ENCODE measurements around the gene HGS. TPM values are rescaled to one million over a fixed set of nuclear protein-coding genes. Genes with fewer than 3 reads are reported as not detected.

The HGS gene
- total and polyA plus RNA-seq, 2 of the 13 experiments (the other 11 are each of a cell fraction or from before 2014, with no cell fraction given), result 73.3 to 78.1 TPM

- TF ChIP-seq NFE2L1 (CRISPR knock-in tag; IDR thresholded peaks at IDR 0.05; ENCODE audit: borderline replicate concordance) (no peak), GLI4 (CRISPR knock-in tag; IDR thresholded peaks at IDR 0.05; ENCODE audit: borderline replicate concordance) (no peak), NONO (IDR thresholded peaks at IDR 0.05) (no peak), NONO (CRISPR knock-in tag; conservative IDR thresholded peaks at IDR 0.05) (0 out of 2 replicates have a peak, but pooled peaks have one; percentile 5), TGIF2 (CRISPR knock-in tag; IDR thresholded peaks at IDR 0.05) (no peak), HDAC2 (CRISPR knock-in tag; IDR thresholded peaks at IDR 0.05) (no peak), AGO2 (optimal IDR thresholded peaks at IDR 0.05; ENCODE audit: low read depth, low read length) (peak; percentile 97), FOXP1 (IDR thresholded peaks at IDR 0.05) (no peak), FOXP1 (CRISPR knock-in tag; IDR thresholded peaks at IDR 0.05) (no peak), JARID2 (CRISPR knock-in tag; IDR thresholded peaks at IDR 0.05; ENCODE audit: insufficient replicate concordance) (no peak), ARID2 (CRISPR knock-in tag; IDR thresholded peaks at IDR 0.05; ENCODE audit: borderline replicate concordance) (no peak), YY1 (IDR thresholded peaks at IDR 0.05; ENCODE audit: insufficient read depth, insufficient replicate concordance, low read depth, low read length) (no peak), ZKSCAN1 (IDR thresholded peaks at IDR 0.05; ENCODE audit: low read length) (no peak), FOSL2 (CRISPR knock-in tag; IDR thresholded peaks at IDR 0.05) (no peak), BORCS8-MEF2B (CRISPR knock-in tag; IDR thresholded peaks at IDR 0.05) (peak; percentile 36; the same call in 1 of the 2 replicates), CBFB (CRISPR knock-in tag; IDR thresholded peaks at IDR 0.05) (no peak)
- TF ChIP-seq, protein P1, sequence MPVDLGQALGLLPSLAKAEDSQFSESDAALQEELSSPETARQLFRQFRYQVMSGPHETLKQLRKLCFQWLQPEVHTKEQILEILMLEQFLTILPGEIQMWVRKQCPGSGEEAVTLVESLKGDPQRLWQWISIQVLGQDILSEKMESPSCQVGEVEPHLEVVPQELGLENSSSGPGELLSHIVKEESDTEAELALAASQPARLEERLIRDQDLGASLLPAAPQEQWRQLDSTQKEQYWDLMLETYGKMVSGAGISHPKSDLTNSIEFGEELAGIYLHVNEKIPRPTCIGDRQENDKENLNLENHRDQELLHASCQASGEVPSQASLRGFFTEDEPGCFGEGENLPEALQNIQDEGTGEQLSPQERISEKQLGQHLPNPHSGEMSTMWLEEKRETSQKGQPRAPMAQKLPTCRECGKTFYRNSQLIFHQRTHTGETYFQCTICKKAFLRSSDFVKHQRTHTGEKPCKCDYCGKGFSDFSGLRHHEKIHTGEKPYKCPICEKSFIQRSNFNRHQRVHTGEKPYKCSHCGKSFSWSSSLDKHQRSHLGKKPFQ (CRISPR knock-in tag; IDR thresholded peaks at IDR 0.05; ENCODE audit: insufficient replicate concordance), result no peak
- TF ChIP-seq, protein P2, sequence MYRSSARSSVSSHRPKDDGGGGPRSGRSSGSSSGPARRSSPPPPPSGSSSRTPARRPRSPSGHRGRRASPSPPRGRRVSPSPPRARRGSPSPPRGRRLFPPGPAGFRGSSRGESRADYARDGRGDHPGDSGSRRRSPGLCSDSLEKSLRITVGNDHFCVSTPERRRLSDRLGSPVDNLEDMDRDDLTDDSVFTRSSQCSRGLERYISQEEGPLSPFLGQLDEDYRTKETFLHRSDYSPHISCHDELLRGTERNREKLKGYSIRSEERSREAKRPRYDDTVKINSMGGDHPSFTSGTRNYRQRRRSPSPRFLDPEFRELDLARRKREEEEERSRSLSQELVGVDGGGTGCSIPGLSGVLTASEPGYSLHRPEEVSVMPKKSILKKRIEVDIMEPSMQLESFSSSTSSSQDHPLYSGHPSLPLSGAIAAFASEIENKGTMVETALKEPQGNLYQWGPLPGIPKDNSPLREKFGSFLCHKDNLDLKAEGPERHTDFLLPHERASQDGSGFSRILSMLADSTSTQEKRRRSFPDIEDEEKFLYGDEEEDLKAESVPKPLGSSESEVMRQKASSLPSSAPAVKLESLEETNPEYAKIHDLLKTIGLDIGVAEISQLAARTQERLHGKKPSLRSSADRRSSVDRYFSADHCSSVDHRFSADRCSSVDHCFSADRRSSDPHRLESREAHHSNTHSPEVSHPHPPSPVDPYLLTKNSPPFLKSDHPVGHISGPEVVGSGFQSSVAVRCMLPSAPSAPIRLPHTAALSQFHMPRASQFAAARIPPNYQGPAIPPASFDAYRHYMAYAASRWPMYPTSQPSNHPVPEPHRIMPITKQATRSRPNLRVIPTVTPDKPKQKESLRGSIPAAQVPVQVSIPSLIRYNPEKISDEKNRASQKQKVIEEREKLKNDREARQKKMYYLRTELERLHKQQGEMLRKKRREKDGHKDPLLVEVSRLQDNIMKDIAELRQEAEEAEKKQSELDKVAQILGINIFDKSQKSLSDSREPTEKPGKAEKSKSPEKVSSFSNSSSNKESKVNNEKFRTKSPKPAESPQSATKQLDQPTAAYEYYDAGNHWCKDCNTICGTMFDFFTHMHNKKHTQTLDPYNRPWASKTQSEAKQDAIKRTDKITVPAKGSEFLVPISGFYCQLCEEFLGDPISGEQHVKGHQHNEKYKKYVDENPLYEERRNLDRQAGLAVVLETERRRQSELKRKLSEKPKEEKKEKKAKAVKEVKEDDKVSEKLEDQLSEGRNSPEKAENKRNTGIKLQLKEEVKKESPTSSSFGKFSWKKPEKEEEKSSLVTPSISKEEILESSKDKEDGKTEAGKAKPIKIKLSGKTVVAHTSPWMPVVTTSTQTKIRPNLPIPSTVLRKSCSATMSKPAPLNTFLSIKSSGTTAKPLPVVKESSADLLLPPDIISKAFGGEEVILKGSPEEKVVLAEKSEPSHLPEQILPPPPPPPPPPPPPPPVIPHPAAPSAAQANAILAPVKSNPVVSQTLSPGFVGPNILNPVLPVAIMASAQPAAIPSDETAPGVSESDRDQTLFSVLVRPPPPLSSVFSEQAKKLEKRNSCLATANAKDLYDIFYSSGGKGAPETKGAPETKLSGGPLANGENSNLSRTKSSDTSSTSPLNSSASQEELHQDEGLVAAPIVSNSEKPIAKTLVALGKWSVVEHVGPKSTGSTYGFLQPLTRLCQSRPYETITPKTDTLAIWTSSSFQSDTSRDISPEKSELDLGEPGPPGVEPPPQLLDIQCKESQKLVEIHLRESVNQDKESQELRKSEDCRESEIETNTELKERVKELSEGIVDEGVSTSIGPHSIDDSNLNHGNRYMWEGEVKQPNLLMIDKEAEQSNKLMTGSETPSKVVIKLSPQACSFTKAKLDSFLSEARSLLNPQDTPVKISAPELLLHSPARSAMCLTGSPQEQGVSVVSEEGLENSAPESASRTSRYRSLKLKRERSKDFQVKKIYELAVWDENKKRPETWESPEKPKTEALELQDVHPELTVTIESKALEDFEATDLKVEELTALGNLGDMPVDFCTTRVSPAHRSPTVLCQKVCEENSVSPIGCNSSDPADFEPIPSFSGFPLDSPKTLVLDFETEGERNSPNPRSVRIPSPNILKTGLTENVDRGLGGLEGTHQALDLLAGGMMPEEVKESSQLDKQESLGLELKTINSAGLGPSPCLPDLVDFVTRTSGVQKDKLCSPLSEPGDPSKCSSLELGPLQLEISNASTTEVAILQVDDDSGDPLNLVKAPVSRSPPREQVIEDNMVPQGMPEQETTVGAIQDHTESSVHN (CRISPR knock-in tag; IDR thresholded peaks at IDR 0.05), result no peak
Measured at GRCh38 chr17:81720267-81721071, 36.7 kb downstream of the HGS start (continued).
